Adrenal gland (tissue), 12 donors: ENCODE results near the gene XRCC5. TPM values are rescaled to one million over a fixed set of nuclear protein-coding genes. Genes with fewer than 3 reads are reported as not detected.

Experiments used
- DNase-seq, 7 donors: peaks; one replicate each; pipeline ENCODE4 v3.0.0-alpha.2; 2019 to 2020
- H3K27ac ChIP-seq, 5 donors: fragments of 200-600 bp; sonication (generic) in 4 of 5; 1 replicate in 3 of 5; 2 replicates in 2 of 5; pipeline versions ENCODE4 v1.5.1 to v1.8.0; 2016 to 2020; ENCODE audit warnings: mild to moderate bottlenecking in 1 of 5
- H3K27me3 ChIP-seq: fragments of 200-600 bp; 2 replicates; pipeline ENCODE4 v1.8.0; 2021
- H3K36me3 ChIP-seq, 2 donors: fragments of 200-600 bp; replicated peaks in 1 of 2; 1 replicate in 1 of 2; 2 replicates in 1 of 2; pipeline versions ENCODE4 v1.5.1 to v1.8.0; 2018 to 2022
- H3K4me1 ChIP-seq, 2 donors: fragments of 200-600 bp; replicated peaks in 1 of 2; 1 replicate in 1 of 2; 2 replicates in 1 of 2; pipeline versions ENCODE4 v1.5.1 to v1.8.0; 2018 to 2021
- H3K4me3 ChIP-seq, 4 donors: fragments of 200-600 bp; sonication (generic) in 3 of 4; one replicate each; pipeline ENCODE4 v1.5.1; 2016 to 2018
- H3K9me3 ChIP-seq, 3 donors: fragments of 200-600 bp; sonication (generic) in 1 of 3; replicated peaks in 1 of 3; 1 replicate in 2 of 3; 2 replicates in 1 of 3; pipeline versions ENCODE4 v1.5.1 to v1.8.0; 2016 to 2021
- POLR2A ChIP-seq, 2 donors: fragments of 450-650 bp; IDR thresholded peaks; one replicate each; pipeline ENCODE4 v1.6.1; 2017; ENCODE audit warnings: antibody characterized with exemption in 2 of 2, mild to moderate bottlenecking in 2 of 2, moderate library complexity in 1 of 2
- WGBS, 4 donors: extraction: QIAGEN DNeasy Blood & Tissue Kit in 2 of 4; methylation state at CpG; one replicate each; pipeline versions ENCODE4 v1.1.5 to v1.1.7; 2013 to 2017; 5-methylcytosine and 5-hydroxymethylcytosine counted together
- intact Hi-C, 2 donors: fragments of 100-400 bp; cut with DNase I; formaldehyde crosslinking; loops; one replicate each; pipeline versions ENCODE4 v1.14.1 to v1.15.0; 2022 to 2023
- polyA plus RNA-seq, 3 donors: library from polyadenylated mRNA; stranded (reverse); fragments of 200-250 nt in 2 of 3; fragments of 350-450 nt in 1 of 3; fragmentation: Illumina TruSeq in 1 of 3; extraction: RNeasy Lipid Tissue Mini Kit (QIAGEN cat#74804) in 1 of 3; gene quantifications; one replicate each; pipeline ENCODE4 v1.2.3, GENCODE V29; 2013 to 2014
- total RNA-seq, 9 donors: library from RNA; depleted of rRNA in 4 of 9; stranded (reverse); fragments of >200 nt in 4 of 9; fragments of 120-200 nt in 1 of 9; fragmentation: NEBNext Ultra II Directional in 1 of 9; extraction: Animal tissue kit (Norgen Biotek cat#: 25700) in 1 of 9; gene quantifications; one replicate each; pipeline versions ENCODE4 v1.1.0 to v1.2.4, GENCODE V29; 2013 to 2023
- TF ChIP-seq, protein P1 (sequence below), 6 experiments: fragments of 450-650 bp in 4 of 6; fragments of 200-600 bp in 2 of 6; sonication (generic) in 1 of 6; IDR thresholded peaks; 1 replicate in 5 of 6; 2 replicates in 1 of 6; pipeline versions ENCODE4 v1.5.1 to v1.8.0; 2016 to 2021; ENCODE audit warnings: antibody characterized with exemption in 6 of 6, mild to moderate bottlenecking in 2 of 6, moderate library complexity in 1 of 6
- donor health status: healthy with polysubstance abuse.
- donor health status: Bipolar disorder and iron deficiency.
- donor health status: DM: yes; HTN: yes; CAD: no.
- donor health status: DM: no; HTN: no; CAD: no.
- donor health status: DM: no; HTN: no; CAD: no.
- donor health status: DM: yes; HTN: yes; CAD: no.

The XRCC5 gene
- total and polyA plus RNA-seq, 12 donors, result 58.4 to 224 (median 158) TPM

DNA sequence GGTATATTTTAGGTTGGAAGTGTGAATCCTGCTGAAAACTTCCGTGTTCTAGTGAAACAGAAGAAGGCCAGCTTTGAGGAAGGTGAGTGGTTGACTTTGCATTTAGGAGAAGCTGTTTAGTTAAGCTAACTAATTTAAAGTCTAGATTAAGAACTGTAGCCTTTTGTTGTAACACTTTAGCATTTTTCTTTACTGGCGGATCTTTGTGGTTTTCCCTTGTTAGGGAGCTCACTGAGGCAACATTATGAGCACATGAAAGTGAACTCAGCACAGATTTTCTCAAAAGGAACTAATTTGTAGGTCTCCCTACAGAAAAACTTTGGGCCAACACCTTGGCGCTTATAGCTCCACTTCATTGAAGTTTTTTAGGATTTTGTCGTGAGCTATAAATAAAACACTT is 52.8 kb downstream of the XRCC5 start:
- Histone ChIP-seq H3K9me3 (no peaks in the 10 kb centered on the region), H3K4me1 (peaks cover 10 to 19% of the 10 kb centered on the region in 2 donors), H3K27ac (no peak overlapping the region), H3K4me3 (no peak overlapping the region), H3K27me3 (no peaks in the 10 kb centered on the region), H3K36me3 (peaks cover 2 to 56% of the 10 kb centered on the region in 2 donors)
- TF ChIP-seq, protein P1, sequence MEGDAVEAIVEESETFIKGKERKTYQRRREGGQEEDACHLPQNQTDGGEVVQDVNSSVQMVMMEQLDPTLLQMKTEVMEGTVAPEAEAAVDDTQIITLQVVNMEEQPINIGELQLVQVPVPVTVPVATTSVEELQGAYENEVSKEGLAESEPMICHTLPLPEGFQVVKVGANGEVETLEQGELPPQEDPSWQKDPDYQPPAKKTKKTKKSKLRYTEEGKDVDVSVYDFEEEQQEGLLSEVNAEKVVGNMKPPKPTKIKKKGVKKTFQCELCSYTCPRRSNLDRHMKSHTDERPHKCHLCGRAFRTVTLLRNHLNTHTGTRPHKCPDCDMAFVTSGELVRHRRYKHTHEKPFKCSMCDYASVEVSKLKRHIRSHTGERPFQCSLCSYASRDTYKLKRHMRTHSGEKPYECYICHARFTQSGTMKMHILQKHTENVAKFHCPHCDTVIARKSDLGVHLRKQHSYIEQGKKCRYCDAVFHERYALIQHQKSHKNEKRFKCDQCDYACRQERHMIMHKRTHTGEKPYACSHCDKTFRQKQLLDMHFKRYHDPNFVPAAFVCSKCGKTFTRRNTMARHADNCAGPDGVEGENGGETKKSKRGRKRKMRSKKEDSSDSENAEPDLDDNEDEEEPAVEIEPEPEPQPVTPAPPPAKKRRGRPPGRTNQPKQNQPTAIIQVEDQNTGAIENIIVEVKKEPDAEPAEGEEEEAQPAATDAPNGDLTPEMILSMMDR (IDR thresholded peaks at IDR 0.05), result no peak
- TF ChIP-seq POLR2A (IDR thresholded peaks at IDR 0.05), result no peak
- no peak for DNase-seq
- WGBS, 4 donors, result 93 to 95% (median 93%) methylated on average over 4 of the region's 4 CpGs
- intact Hi-C loops, result no loop called here

DNA sequence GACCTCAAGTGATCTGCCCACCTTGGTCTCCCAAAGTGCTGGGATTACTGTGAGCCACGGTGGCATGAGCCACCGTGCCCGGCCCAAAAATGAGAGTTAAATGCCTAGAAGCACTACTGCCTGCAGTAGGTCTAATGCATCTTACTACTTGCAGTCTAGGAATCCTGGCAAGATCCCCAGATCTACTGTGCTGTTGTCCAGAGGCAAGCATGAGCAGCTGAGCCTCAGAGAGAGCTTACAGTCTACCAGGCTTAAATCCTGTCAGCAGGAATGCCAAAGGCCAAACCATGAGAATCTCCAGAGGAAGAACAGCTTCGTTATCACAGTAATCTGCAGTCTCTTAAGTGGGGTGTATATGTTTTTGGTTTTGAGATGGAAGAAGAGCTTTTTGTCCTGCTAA is 54.4 kb downstream of the XRCC5 start:
- H3K27ac ChIP-seq, result no peak overlapping the region
- no peak for DNase-seq
- TF ChIP-seq, protein P1 (IDR thresholded peaks at IDR 0.05), result no peak
- no peak for TF ChIP-seq POLR2A (IDR thresholded peaks at IDR 0.05)
- H3K36me3 ChIP-seq, result peaks cover 2 to 65% of the 10 kb centered on the region in 2 donors
- no peaks in the 10 kb centered on the region for H3K27me3 ChIP-seq
- peaks cover 10 to 16% of the 10 kb centered on the region in 2 donors for H3K4me1 ChIP-seq
- intact Hi-C loops, result no loop called here
- H3K9me3 ChIP-seq, result no peaks in the 10 kb centered on the region
- 88 to 95% (median 91%) methylated on average over 2 to 4 of the region's 4 CpGs for WGBS, 4 donors
- no peak overlapping the region for H3K4me3 ChIP-seq

DNA sequence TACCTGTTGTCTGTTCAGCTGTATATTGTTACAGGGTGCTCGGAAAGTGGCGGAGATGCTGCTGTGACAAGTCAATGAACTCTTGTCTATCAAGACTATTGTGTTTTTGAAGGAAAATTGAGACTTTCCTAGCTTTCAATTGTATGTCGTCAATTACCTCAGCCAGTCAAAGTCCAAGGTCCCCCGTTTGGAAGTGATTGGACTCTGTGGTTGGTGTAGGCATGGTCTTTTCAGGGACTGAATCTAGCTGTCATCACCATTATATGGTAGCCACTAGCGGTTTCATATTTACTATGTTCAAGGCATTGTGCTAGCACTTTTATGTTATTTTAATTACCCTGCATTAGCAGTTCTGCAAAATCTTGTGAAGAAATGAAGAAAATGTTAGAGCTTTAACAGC is 54.9 kb downstream of the XRCC5 start:
- H3K27ac ChIP-seq, result no peak overlapping the region
- H3K27me3 ChIP-seq, result no peaks in the 10 kb centered on the region
- H3K4me1 ChIP-seq, result peaks cover 9 to 10% of the 10 kb centered on the region in 2 donors
- H3K36me3 ChIP-seq, result peaks cover 2 to 71% of the 10 kb centered on the region in 2 donors
- no peak overlapping the region for H3K4me3 ChIP-seq
- DNase-seq, result no peak
- intact Hi-C loops, result no loop called here
- H3K9me3 ChIP-seq, result no peaks in the 10 kb centered on the region
- 92 to 95% (median 93%) methylated on average over 5 of the region's 5 CpGs for WGBS, 4 donors
- TF ChIP-seq, protein P1 (IDR thresholded peaks at IDR 0.05), result no peak
- no peak for TF ChIP-seq POLR2A (IDR thresholded peaks at IDR 0.05)

- WGBS, 4 donors, result 72 to 88% (median 82%) methylated on average over 4 of the region's 4 CpGs
- intact Hi-C loops, result no loop called here
- Histone ChIP-seq H3K9me3 (no peaks in the 10 kb centered on the region), H3K36me3 (peaks cover 2 to 75% of the 10 kb centered on the region in 2 donors), H3K27ac (no peak overlapping the region), H3K4me1 (peaks cover 4 to 7% of the 10 kb centered on the region in 2 donors), H3K27me3 (no peaks in the 10 kb centered on the region), H3K4me3 (no peak overlapping the region)
- TF ChIP-seq, protein P1 (IDR thresholded peaks at IDR 0.05), result no peak
- TF ChIP-seq POLR2A (IDR thresholded peaks at IDR 0.05), result no peak
- no peak for DNase-seq
These were observed 55.4 kb downstream of the XRCC5 start for GRCh38 chr2:216164576-216164975.
